ENCODE data around the gene EPHB1.
A peak's percentile ranks its signal among the peaks of the same experiment; 100 is the strongest.
"Not testable (repeated sequence)": the region's sequence is repeated elsewhere in the genome, so short reads cannot be mapped to it uniquely, and the experiment has no call there.

The EPHB1 gene

GRCh38 chr3:134788283-134788682 is 6.8 kb upstream of the EPHB1 start:
- not testable (repeated sequence) for DNase-seq

- no peak for DNase-seq
These were observed 5.0 kb upstream of the EPHB1 start for GRCh38 chr3:134790065-134790464.

DNA sequence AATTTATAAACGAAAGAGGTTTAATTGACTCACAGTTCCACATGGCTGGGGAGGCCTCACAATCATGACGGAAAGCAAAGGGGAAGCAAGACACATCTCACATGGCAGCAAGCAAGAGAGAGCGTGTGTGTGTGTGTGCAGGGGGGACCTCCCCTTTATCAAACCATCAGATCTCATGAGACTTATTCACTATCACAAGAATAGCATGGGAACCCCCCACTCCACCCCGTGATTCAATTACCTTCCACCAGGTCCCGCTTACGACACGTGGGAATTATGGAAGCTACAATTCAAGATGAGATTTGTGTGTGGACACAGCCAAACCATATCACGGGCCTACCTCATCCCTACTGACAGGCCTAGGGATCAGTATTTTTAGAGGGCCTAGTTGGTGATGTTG is 3.1 kb upstream of the EPHB1 start:
- no peak for DNase-seq

DNA sequence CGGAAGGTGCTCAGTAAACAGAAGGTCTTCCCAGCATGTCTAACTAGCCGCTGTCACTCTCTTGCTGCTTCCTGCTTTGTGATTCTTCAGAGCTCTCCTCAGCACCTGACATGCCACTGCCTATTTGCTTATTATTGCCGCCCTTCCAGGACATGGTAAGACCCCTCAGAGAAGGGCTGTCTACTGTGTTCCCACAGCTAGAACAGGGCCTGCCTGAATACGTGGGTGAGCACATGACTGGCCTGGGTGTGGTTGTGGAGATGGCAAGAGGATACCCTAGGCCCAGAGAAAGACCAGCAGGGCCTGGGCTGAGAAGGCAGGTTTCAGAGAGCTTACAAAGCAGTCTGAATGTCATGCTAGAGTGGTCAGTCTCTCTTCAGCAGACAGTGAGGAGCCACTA is 2.4 kb upstream of the EPHB1 start:
- DNase-seq: no peak

DNA sequence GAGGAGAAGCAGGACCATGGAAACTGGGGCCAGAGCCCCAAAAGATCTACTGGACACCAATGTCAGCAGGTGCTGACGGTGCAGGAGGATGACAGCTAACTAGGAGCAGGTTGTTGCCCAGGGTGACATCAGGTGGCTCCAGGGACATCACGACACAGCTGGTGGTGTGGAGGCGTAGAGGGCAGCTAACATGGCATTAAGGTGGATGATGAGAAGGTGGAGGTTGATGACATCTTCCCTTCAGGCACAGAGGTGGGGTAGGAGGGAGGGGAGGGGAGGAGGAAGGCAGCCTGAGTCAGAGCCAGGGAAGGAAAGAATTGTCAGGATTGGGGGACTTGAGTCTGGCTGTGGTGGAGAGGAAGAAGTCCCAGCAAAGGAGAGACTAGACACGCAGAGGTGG is 1.5 kb upstream of the EPHB1 start:
- DNase-seq: no peak

DNA sequence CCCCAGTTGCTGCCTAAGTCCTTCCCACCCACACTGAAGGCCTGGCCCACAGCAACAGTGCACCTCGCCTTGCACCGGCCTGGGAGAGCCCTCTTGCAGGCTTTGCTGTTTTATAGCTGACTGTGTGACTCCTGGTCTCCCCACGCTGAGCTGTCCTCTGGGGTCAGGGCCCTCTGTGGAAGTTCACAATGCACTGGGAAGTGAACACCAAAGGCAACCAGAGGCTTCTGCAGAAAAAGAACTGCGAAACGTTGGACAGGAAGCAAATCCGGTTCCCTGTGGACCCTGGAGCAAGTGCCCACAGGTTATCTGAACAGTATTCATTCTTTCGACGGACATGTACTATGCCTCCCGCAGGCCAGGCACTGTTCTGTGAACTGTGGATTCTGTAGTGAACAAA is 737 bp upstream of the EPHB1 start:
- DNase-seq: no peak

- no peak for DNase-seq
These were observed 753 bp downstream of the EPHB1 start for GRCh38 chr3:134795746-134796280.

GRCh38 chr3:134796281-134797056 is 1.4 kb downstream of the EPHB1 start:
- no peak for DNase-seq

DNA sequence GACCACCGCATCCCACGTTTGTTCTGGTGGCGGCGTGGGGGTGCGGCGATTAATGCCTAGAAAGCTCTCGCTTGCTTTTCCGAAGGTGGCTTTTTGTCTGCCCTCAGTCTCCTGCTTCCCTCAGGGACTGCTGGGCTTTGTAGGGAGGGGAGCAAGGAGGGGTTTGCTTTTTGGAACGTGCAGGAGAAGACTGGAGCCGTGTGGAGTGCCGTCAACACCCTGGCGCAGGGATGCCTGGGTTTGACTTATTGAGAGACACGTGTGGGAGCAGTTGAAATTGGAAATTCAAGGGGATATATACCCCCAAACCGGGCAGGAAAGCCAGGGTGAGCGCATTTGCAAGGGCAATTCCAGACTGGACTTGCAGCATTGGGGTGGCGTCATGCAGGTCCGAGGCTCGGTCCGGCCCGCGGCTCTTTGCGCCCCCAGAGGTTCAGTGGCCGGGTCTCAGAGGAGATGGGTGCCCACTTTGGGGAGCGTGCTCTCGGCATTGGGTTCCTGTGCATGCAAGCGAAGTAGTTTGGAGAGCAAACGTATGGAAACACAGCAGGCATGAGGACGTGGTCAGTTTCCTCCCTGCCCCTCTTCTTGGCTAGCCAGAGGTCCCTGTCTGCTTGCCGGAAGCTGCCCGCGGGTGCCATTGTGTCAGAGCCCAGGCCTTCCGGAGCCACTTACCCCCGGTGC is 2.1 kb downstream of the EPHB1 start:
- DNase-seq: no peak

DNA sequence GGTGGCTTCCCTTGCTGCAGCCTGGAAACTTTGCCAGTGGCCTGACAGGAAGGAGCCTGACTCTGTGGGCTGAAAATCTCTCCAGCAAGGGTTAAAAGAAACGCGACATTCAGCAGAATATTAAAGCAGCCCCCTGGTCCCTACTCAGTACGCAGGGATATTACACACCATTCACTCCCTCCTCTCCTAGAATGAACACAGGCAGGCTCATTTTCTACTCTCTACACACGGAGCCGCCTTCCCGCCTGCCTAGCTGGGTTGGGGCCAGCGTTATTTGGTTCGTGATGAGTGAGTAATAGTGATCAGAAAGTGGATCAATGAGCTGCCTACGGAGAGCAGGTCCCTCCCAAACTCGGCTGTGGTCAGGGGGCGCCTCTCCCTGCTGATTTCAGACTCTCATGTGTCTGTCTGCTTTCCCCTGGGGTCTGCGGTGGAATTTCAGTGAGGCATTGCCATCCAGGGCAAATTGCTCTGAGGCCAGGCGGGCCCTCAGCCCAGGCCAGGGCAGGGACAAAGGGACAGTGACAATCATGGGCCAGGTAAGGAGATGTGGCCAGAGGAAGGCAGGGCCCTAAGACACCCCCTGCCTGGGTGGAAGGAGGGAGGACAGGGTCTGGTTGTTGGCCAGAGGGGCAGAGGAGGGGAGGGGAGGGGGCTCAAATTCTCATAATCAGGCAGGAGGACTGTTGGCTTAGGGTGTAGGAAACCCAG is 2.8 kb downstream of the EPHB1 start:
- no peak for DNase-seq

- peak; percentile 13 for DNase-seq
These were observed 3.7 kb downstream of the EPHB1 start for GRCh38 chr3:134798681-134799311.

DNA sequence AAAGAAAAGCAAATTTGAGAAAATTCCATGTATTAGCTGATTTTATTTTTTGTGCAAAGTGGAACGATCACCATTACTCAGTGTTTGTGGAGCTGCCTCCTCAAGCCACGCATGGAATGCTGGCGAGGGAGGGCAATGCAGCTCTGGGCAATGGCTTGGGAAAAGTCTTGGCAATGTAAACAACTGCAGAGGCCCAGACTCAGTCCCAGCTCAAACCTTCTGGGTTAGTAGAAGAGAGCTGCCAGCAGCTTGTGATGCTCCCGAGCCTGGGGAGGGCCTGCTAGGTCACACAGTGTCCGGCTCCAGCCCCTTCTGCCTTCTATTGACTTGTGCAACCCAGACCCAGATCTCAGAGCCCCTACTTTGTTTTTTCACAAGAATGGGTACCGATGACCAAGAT is 4.3 kb downstream of the EPHB1 start:
- no peak for DNase-seq

DNA sequence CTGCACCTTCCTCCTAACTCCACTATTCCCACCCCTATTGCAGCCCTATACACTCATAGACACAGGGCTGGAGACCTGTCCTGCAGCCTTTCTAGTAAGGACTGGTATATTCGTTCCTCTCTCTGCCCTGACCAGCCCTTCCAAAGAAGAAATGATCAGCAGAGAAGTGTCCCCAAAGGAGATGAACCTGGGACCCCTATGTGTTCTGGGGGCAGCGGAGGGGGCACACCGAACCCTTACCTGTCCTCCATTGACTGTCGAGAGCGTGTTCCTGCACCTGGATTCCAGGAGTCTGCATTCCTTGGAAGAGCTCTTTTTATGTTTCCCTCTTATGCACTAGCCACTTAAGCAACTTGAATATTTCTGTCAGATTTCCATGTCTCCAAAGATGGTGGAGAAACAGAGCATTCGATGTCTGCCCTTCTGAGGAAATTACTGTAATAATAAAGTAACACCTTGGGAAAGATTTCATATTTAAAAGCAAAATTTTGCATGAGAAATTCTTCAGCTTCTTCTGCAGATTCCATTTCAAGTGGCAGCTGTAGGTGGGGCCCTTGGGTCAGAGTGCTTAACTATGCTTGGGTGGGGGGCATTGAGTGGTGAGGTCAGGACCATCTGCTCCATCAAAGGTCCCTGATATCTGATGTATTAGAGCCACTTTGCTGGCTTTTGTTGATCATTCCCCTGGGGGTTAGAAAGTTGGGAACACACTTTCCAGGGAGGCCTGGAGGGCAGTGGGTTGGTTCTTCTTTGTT is 6.3 kb downstream of the EPHB1 start:
- DNase-seq: no peak

GRCh38 chr3:134802428-134803050 is 7.5 kb downstream of the EPHB1 start:
- DNase-seq: no peak

GRCh38 chr3:134803051-134803505 is 8.0 kb downstream of the EPHB1 start:
- DNase-seq: no peak

GRCh38 chr3:134803652-134804051 is 8.6 kb downstream of the EPHB1 start:
- no peak for DNase-seq

DNA sequence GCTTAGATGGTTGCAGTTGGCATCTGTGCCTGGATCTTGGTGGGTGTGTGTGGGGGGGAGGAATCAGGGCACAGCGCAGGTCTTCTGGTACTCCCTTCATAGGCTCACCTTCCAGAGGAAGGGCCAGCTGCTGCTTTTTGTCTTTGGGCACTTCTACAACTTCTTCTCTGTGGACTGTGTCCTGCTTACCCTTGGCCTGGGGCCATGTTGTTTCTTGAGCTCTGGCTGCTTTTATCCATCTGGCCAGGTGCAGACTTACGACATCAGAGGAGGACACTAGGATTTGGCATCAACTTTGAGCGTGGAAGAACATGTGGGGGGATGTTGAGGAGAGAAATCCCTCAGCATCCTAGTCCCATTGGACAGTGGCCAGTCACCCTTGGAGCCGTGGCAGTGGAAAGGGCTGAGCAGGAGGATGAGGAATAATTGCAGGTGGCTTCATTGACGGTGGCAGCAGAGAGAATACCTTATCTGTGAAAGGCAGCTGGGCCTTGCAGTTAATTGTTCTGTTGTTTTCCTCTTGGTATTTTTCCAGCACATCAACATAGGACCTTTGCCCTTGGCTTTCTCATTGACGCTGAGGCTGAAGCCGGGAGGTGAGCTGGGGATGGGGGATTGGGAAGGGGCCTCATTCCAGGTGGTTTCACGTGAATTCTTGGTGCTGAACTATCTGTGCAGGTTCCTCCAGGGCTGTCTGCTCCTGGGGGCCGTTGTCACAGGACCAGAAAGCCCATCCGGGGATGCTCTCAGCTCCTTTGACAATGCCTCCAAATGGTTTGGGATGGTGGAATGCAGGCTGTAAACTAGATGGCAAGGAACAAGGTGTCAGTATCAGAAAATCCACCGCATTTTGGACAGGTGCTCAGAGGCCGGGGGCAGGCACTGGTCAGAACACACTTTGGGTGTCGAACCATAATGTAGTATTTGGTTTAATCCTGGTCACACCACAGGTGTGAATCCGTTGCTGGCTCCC is 9.7 kb downstream of the EPHB1 start:
- no peak for DNase-seq

DNA sequence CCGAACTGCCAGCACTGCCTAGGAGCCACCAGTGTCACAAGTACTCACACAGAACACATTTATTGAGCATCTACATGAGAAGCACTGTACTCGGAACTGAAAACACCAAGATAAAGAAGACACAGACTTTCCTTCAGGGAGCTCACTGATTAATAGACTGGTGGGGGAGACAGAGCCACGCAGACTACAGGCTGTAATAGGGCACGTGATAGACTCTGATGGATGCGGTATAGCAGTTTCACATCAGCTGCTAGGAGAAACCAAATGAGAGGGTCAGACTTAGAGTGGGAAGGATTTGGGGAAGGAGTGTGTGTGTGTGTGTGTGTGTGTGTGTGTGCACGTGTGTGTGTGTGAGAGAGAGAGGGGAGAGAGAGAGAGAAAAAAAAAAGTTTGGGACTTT is 12.1 kb downstream of the EPHB1 start:
- no peak for DNase-seq

GRCh38 chr3:134808835-134809234 is 13.8 kb downstream of the EPHB1 start:
- no peak for DNase-seq

DNA sequence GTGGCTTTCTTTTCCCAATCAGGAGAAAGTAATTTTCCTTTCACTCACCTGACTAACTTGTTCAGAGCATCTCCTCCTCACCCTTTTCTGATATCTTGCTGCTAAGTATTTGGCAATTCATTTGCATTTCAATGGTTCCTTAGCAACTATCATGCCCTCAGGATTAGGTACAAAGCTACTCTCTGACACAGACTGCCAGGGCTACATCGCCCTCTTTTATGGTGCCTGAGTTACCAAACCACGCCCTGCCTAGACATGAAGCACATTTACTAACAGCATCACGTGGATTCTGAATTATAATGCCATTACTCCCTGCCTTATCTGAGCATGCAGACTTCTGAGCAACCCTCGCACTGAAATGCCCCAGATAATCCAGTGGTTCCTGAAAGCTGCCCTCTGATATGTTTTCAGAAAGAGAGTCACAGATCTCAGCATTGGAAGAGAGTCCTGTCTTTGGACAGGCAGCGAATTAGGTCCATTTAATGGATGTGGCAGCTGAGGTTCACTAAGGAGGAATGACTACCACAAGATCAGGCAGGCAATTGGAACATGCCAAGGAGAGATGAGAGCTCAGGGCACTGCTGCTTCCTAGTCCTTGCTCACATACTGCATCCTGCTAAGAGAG is 14.5 kb downstream of the EPHB1 start:
- peak; percentile 36 for DNase-seq

Data from NCI-H1436 treated with DMSO at 0.1 percent for 48 hours (cell line).